GM12801 (cell line): ENCODE measurements around the gene IGSF3.

Experiments used
- TF ChIP-seq, protein P1 (sequence below): IDR thresholded peaks from one replicate; pipeline ENCODE4 v1.5.1; 2011; ENCODE audit warnings: control low read depth; ENCODE audit not compliant: insufficient read length; ENCODE audit errors: extremely low read depth

The IGSF3 gene

DNA sequence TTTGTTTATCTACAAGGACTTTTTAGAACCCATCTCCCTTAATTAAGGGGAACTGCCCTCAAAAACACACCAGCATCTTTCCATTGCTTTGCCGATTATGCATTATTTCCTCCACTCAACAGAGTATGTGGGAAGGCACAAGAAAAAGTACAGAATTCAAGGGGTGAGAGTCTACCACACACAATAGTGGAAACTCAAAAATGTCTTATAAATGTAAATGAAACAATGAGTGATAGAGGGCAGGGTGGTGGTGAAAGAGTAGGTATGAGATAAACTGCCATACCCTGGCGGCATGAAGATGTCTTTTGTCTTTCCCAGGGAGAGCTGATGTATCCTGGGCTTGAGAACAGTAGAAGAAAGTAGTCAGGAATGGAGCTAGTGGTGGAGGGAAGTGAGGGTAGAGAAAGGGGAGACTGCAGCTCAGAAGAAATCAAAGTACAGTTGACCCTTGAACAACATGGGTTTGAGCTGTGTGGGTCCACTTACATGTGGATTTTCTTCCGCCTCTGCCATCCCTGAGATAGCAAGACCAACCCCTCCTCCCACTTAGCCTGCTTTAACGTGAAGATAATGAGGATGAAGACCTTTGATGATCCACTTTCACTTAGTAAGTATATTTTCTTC is 121.1 kb downstream of the IGSF3 start:
- TF ChIP-seq, protein P1, sequence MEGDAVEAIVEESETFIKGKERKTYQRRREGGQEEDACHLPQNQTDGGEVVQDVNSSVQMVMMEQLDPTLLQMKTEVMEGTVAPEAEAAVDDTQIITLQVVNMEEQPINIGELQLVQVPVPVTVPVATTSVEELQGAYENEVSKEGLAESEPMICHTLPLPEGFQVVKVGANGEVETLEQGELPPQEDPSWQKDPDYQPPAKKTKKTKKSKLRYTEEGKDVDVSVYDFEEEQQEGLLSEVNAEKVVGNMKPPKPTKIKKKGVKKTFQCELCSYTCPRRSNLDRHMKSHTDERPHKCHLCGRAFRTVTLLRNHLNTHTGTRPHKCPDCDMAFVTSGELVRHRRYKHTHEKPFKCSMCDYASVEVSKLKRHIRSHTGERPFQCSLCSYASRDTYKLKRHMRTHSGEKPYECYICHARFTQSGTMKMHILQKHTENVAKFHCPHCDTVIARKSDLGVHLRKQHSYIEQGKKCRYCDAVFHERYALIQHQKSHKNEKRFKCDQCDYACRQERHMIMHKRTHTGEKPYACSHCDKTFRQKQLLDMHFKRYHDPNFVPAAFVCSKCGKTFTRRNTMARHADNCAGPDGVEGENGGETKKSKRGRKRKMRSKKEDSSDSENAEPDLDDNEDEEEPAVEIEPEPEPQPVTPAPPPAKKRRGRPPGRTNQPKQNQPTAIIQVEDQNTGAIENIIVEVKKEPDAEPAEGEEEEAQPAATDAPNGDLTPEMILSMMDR, result no peak

DNA sequence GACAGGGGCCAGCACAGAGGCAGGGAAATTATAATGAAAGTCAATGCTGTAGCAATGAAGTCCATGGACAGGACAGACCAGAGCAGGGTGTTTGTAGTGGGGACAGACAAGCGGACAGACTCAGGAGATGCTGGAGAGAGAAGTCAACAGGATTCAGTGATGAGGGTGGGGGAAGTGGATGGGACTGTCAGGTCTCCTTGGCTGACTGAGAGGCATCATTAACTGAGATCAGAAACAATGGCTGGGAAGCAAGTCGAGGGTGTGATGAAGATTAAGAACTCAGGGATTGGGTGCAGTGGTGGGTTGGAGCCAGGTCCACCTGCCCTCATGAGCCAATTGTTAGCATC is 122.2 kb downstream of the IGSF3 start:
- TF ChIP-seq, protein P1, result no peak

DNA sequence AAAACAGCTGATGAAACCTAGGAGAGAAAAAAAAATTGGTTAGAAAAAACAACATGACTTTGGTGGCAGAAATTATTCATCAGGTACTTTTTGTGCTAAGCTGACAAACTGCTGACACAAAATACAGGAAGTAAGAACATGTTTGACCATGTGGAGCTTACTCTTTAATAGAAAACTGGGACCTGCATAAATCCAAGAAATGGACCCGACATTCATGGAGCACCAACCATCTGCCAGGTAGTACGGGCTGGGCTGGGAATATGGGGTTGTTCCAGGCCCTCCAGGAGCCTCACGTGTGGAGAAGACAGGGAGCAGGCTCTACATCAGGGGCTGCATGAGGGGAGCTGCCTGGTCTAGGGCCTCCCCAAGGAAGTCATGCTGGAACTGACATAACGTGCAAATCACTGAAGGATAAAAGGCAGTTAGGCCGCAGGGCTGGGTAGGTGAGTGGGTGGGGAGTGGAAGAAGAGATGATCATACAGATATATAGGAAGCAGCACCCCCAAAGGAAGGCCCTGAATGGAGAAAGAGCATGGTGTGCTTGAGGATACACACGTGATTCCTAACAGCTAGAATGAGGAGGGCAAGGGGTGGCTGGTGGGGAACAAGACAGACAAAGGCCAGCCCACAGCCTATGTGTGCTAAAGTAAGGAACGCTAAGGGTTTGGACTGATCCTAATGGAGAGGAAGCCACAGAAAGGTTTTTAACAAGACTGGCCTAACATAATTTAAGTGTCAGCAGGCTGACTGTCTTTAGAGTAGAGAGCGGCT is 122.8 kb downstream of the IGSF3 start:
- TF ChIP-seq, protein P1, result no peak

DNA sequence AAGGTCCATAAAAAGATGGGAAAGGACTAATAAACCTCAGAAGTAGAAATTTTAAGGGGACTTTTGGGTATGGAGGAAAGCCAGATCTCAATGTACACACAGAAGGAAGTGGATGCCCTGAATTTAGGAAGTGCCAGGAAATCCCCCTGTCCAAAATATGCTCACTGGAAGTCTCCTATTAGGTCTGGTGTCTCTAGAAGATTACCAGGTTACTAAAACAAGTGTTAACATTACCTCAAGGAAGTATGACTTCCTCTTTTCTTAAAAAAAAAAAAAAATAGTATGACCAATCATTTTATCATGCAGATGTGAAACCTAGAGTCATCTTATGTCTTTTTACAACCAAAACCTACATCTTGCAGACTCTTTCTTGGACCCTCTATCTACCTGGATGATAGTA is 127.4 kb downstream of the IGSF3 start:
- TF ChIP-seq, protein P1, result no peak

DNA sequence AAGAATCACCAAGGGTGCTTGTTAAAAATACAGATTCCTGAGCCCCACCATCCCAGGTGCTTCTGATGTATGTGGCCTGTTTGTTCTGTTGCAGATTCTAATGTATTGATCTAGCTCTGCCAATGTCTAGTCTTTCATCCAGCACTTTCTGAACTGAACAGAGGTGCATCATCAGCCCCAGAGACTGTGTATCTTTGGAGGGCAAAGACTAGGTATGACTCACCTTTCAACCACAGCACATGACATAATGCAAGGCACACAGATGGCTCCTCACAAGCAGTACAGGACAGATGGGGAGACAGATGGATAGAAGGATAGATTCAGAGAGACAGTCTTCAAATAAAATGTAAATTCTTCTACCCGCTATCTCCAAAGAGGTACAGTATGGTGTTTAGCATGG is 129.0 kb downstream of the IGSF3 start:
- TF ChIP-seq, protein P1, result no peak

DNA sequence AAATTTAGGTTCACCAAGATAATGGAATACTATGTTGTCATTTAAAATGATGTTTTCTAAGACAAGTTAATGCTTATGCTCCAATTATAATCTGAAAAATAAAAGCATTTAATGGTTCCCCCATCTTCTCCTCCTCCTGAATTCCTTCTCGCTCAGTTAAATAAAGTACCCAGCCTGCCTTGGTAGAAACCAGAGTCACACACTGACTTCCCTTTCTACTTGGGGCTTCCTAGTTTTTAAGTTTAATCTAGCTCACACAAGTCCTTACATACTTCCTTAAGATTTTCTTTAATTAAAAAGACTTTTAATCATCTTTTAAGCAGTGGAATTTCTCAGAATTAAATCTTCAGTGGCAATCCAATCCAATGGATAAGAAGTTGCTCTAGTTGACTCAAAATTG is 129.6 kb downstream of the IGSF3 start:
- TF ChIP-seq, protein P1, result no peak

DNA sequence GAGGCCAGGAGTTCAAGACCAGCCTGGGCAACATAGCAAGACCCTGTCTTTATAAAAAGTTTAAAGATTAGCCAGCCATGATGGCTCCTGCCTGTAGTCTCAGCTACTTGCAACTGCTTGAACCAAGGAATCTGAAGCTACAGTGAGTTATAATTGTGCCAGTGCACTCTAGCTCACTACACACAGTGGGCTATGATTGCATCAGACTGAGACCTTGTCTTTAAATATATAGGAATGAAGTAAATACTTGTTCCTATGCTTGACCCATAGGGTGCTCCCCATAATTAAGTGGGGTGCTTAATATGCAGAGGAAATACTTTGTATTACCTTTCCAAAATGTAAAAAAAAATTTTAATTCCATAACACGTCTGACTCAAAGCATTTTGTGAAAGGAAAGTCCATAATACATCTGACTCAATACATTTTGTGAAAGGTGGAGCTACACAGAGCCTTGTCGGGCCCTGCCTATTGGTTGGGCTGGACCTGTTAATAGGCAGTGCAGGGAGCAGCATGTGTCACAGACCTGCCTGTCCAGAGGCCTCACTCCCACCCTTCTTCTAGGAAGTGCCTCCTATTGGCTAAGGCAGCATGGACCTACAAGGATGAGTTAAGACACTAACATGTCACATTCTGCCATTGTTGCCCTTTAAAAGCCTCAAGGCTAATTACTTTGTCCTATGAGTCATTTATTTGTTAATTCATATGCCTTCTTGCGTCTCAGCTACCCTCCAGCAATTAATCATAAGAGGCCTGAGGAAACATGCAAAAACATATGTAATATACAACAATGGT is 130.3 kb downstream of the IGSF3 start:
- TF ChIP-seq, protein P1, result no peak
